HuH-7 (cell line): Measurements from ENCODE around the gene AHI1.

Source experiments
- DNase-seq: peaks from one replicate; pipeline ENCODE4 v3.0.0; 2011; ENCODE audit warnings: low spot score

AHI1 gene

DNA sequence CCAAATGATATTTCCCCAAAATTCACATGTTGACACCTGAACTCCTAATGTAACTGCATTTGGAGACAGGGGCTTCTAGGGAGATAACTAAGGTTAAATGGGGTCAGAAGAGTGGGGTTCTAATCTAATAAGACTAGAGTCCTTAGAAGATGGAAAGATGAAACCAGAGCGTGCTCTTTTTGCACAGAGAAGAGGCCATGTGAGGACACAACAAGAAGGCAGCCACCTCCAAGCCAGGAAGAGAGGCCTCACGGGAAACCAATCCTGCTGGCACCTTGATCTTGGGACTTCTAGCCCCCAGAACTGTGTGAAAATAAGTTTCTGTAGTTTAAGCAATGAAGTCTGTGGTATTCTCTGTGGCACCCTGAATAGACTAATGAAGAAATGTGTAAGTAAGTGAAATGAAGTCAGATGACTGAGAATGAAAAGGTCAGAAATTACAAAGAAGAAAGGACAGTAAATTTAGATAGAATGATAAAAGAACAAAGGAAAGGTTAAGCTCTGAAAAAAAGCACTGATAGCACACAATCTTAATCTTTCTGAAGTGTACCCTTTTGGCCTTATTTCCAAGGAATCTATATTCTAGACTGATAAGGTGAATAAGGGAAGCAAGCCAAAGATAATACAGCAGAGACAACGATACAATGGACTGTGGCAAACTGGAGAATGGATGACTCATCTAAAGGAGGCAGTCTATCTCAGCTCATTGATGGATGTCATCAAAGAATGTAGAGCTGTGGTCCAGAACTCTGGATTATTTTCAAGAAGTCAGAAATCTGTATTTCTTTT, 206.1 kb downstream of the AHI1 start:
- no peak for DNase-seq

DNA sequence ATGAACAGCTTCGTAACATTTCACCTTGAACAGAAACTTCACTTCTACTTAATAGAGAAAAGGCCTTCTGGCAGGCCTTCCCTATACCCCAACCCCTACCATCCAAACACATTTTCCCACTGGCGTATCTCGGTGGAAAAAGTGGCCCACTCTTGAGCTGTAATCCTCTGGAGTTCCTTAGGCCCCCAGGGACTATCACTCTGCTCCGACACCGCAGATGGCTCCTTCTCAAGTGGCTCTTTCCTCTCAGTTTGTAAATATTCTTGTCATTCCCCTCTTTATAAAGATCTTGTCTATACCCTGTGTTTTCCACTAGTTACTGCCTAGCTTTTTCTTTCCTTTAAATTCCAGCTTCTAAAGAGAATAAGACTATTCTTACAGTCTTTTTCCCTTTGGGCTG, 207.7 kb downstream of the AHI1 start:
- no peak for DNase-seq

DNA sequence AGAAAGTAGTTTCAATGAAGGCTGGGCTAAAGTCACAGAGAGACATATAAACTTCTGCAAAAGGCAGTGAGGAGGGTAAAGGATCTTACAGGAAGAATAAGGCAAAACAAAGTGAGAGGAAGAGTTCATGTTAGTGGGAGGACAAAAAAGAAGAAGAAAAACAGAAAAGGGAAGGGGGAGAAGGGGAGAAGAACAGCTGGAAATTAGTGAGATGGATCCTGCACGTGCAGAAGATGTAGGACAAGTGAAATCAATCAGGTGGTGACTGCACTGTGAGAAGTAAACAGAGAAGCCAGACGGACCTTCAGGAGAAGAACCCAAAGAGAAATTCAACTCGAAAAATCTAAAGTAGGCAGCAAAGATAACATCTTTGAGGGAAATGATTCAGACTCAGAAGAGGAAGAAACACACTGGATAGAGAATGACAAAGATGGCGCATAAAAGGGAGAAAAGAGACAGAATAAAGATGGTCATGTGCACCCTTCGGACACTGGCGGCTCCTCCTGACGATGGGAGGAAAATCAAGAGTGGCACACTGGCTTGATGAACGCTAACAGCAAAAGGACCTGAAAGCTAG, 210.5 kb downstream of the AHI1 start:
- DNase-seq, result no peak

DNA sequence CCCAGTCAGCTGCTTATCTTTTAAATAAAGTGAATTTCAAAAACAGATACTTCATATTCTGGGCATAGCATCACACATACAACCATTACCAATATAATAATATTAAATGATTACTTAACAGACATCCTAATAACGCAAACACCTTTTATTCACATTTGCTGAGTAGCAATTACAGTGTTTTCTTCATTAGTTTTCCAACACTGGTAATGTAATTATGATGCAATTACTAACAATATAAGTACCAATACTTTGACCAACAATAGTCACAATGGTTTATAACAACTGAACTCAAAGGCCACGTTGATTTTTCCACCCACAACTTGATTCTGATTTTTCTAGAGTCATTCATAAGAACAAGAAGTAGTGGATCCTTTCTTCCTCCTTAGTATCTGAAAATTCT, 212.4 kb downstream of the AHI1 start:
- no peak for DNase-seq

DNA sequence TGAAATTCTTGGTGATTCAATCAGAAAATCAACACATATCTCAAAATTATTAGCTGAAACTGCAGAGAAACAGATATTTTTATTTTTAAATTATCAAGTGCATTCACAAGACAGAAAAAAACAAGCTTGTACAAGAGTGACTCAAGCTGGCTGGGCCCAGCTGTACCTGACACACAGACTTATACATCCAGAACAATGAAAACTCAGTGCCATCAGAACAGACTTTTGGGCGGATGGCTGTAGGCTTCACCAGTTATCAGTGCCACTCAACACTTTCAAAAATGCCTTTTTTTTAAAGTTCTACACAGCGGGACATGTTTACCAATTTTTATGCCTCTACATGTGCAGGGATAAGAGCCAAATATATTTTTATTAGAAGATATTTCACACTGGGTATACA, 213.6 kb downstream of the AHI1 start:
- no peak for DNase-seq

DNA sequence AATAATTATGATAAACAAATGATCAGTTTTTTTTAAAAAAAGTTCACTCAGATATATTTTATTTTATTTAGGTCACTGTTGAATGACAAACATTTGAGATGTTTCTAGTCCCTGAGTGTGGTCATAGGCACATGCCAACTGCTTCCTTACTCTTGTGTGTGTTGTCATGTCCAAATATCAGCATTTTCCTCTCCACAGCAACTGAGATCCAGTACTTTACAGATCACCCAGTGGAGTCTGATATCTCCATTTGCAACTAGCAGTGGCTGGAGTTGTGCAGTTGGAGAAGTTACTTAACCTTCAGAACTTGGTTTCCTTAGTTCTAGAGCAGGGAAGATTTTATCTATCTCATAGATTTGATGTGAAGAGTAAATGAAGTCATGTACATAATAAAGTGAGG, 215.1 kb downstream of the AHI1 start:
- DNase-seq, result no peak

DNA sequence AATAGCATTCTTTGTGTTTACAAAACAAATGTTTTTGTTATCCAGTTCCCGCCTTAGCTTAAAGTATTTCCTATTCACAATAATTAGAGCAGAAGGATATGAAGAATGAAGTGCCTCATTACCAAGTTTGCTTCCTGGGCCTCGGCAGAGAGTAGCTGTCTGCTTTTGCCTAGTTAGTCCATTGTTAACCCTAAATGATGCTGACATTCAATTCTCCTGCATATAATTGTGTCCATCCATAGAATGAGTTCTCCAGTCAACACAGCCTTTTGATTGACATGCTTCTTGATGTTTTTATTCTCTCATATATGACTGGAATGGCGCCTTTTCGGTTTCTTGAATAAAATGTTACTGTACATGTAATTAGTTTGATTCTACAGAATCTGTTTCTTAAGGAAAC, 215.6 kb downstream of the AHI1 start:
- no peak for DNase-seq

DNA sequence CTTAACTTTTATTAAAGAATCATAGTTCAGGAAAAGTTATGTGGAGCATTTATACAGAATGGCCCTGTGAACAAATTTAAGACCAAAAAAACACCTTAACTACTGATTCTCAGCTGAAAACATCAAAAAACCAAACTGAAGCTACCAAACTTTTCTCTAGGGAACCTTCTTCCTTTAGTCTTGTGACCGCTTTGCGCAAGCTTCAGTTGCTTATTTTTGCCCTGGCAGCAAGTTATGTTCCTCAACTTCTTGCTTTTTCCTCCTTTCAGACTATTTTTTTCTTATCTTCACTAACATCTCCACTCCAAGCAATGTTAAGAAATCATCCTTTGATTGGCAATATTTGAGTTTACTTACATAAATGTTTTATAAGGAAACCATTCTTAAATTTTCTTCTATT, 216.3 kb downstream of the AHI1 start:
- DNase-seq, result no peak

DNA sequence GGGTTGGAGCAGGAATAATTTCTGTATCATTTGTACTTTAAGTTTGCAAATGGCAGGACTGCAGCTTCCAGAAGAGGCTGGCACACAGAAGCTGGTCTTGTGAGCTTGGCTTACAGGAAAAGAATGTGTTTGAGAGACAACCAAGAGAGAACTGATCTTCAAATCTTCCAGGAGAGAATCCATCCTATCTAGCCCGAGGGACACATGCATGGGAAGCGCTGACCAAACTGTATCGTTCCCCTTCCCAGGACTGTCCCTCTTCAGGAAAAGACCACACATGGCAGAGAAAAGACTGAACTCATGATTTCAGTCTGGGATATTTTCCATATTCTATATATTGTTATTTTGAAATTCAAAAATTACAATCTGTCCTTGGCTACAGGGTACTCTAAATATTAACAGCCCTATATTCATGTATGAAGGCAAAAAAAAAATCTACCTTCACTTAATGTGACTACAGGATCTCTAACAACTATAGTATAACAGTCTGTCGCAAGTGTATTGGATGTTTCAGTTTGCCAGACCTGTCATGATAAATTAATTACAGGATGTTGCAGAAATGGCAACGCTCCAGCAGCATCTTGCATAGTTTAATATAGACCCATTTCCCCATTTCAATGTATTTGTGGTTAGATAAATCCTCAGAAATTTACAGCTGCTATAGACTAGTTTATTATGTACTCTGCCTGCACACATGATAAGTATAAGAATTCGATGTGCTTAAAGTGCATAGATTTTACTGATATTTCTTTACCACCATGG, 217.0 kb downstream of the AHI1 start:
- DNase-seq, result no peak

DNA sequence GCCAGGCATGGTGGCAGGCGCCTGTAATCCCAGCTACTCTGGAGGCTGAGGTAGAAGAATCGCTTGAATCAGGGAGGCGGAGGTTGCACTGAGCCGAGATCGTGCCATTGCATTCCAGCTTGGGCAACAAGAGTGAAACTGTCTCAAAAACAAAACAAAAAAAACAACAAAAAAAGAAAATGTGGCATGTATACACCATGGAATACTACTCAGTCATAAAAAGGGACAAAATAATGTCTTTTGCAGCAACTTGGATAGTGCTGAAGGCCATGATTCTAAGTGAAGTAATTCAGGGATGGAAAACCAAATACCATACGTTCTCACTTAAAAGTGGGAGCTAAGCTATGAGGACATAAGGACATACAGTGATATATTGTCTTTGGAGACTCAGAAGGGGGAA, 220.1 kb downstream of the AHI1 start:
- no peak for DNase-seq

DNA sequence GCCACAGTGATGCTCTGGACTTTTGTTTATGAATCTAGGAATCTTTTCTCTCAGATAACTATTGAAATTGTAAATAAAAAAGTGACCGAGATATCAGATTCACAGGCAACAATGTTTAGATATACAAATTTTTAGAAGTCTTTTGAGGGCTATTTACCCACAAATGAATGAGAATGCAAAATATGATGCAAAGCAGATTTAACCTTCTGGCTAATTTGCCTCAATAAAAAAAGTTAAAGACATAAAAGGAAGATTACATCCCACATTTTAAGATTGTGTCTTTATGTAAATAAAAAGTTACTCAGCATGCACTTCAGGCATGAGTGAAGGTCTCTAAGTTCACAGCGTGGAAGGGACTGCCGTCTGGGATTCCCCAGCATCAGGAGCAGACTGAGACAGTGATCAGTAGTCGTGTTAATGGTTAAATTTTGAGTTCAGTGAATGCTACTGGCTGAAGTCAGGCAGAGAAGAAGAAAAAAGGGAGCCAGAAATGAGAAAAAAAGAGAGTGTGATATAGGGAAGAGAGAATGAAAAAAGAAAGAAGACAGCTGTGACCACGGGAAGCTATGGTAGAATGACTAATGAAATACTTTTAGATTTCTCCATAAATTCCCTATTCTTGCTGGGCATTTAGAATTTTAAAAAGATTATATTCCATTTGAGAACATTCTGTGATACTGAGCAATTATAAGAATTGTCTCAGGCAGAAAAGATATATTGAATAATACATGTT, 222.8 kb downstream of the AHI1 start:
- DNase-seq, result no peak

DNA sequence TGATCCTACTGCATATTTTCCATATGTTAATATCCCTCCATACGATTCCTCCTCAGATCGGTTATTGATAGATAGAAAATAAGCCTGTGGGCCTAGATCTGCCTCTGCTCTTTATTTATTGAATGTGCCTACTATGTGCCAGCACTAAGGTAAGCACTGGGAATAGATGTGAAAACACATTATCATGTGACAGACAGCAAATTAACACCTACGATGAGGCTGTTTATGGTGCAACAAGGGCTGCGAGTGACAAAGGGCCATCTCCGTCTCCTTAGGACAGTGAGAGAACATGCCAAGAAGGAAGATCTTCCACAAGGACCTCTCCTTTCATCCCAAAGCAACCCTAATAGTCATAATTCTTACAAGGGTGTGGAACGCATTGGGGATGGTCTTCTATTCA, 225.9 kb downstream of the AHI1 start:
- no peak for DNase-seq

DNA sequence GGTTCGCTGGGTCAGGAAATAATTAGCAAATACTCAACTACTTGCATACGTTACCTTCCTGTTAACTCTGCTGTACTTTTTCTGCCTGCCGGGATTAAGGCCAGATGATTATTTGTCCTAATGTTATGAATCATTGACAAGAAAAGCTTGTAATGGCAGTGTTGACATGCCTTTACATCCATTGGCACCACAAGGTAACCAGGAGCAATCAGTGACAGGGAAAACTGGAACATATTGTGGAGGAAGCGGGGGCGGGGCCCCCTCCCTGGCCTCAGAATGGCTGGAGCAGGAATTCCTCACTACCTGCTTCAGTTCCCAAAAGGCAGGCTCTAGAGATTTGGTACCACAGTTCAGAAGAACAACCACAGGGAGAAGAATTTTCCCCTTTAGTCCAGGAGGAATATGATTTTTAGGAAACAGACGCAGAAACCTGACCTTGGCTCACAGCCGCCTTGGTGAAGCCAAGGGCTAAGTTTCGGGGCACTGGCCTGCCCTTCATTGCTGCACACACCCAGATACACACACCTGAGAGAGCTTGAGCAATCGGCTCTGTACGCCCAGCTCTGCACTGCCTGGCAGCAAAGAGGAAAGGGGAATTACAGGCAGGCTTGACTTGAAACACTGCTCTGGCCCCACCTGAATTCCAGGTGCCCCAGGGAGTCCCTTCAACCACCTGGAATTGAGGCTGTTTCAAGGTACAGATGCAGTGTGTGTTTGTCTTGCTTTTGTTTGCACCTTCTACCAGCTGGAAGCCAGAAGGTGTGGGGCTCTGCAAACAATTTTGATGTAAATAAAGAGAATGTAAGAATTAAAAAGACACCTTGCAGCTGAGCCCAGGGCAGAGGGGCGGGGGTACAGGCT, 226.6 kb downstream of the AHI1 start:
- no peak for DNase-seq

DNA sequence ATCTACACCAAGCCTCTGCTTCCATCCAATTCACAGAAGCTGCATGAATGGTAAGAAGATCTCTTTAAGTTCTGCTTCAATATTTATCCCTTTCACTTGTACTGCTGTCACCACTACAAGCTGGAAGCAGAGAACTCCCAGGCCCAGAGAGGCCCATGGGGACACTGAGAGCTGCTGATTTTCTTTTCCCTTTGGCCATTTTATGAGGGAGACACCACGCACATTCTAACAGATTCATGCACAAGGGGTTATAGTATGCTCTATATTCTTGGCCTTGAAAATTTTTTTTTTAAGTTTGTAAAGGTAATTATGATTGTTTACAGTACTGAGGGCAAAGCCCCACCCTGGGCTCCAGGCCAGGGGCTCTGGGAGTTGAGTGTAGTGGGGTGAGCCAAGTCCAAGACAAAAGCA, 228.1 kb downstream of the AHI1 start:
- no peak for DNase-seq

DNA sequence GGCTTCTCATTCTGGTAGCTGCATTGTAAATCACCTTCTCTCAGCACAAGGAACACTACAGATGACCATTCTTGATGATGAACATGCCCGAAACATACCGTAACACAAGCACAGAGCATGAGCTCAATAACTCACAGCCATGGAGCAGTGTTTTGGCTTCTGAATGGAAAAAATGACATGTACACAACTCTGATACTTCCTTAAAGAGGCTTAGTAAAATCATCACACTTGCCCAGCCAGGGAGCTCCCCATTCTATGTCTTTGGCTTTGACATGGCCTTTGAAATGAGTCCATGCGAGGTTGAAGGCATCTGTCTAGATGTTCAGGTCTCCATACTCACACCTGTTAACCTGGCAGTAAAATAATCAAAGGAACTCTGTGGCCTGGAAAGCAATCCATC, 228.8 kb downstream of the AHI1 start:
- no peak for DNase-seq

DNA sequence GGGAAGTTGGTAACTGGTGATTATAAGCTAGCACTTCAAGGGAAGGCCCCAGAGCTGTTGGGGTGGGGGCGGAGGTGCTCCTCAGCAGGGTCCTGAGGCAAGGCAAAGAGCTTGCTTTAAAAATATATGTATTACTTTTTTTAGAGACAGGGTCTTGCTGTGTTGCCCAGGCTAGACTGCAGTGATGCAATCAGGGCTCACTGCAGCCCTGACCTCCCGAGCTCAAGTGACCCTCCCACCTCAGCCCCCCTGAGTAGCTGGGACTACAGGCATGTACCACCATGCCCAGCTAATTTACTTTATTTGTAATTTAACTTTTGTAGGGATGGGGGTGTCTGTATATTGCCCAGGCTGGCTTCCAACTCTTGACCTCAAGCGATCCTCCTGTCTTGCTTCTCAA, 229.3 kb downstream of the AHI1 start:
- no peak for DNase-seq

DNA sequence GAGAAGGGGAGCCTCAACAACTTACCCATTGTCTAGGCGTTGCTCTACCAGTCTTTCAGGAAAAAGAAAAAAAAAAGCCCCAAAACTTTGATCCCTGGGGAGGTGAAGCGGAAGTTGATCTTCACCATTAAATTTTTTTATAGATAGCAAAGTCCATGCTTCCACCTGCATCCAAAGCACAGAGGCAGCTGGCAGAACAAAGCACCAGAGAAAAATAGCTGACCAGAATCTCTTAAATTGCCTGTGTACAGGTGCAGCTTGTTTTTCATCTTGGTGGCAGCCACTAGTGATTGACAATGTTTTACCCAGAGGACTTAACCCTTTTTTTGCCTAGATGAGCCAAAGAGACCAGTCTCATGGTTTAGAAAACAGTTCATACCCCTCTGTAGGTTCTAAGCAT, 230.5 kb downstream of the AHI1 start:
- DNase-seq, result no peak

DNA sequence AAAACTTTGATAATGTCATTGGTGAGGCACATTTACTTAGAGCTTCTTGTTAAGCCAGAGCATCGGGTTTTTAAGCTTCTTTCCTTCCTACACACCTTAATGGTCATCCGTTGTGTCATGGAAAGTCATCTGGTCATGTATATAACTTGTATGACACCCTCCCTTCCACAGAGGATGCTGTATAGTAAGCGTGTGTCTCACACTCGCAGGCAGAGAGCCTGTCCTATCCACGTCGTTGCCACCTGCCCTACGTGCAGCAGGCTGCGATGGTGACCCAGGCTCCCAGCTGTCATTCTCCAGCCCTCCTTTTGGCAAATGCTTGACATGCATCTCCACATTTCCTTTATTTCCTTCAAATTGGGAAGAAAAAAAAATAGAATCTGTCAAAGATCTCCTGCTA, 230.9 kb downstream of the AHI1 start:
- DNase-seq, result no peak

DNA sequence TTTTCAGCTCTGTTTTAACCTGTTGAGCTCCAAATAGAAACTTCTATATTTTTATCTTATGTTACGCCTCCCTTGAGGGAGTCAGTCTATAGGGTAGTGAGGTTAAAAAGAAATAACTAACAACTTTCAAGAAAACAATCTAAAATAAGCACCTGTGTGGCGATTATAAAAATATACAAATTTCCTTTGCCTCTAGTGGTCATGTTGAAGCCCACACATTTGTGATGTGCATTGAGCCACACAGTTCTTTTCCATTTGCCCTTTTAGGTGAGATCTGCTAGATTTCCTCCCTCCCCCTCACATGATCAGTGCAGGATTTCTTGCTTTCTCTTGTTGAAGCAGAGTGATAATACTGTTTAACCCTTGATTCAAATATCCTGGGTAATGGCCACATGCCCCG, 232.3 kb downstream of the AHI1 start:
- DNase-seq, result no peak

DNA sequence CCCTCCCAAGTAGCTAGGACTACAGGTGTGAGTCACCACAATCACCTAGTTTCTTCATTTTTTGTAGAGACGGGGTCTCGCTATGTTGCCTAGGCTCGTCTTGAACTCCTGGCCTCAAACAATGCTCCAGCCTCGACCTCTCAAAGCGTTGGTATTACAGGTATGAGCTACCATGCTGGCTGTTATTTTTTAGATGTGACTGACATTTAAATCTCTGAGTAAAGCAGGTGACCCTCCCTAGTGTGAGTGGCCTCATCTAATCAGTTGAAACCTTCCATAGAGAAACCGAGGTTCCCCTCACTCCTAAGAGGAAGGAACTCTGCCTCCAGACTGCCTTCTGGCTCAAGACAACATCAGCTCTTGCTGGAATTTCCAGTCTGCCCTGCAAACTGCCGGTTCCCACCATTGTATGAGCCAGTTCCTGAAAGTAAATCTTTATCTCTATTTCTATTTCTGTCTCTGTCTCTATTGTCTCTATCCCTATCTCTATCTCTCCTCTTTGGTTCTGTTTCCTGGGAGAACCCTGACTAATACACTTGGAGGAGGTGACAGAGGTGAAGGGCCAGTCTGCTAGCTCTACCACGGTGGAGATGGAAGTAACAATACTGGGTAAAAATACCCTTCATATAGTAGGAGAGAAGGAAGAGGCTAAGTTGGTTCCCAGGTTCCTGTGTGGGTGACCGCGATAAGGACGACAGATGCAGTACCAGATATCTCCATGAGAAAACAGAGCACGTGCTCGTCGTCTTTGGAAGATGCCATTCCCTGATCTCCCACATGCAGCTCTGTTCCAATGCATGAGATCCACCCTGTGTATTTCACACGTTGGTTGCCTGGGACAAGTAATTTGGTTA, 235.4 kb downstream of the AHI1 start:
- DNase-seq, result no peak

DNA sequence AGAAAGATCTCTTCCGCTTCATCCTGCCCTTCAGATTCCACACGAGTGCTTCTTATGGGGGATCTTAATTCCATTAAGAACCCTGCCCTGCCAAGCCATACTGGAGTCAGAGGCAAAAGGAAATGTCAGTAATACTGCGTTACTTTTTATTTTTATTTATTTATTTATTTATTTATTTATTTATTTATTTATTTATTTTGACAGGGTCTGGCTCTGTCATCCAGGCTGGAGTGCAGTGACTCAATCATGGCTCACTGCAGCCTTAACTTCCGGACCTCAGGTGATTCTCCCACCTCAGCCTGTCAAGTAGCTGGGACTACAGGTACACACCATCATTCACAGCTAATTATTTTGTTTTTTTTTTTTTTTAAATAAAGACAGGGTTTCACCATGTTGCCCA, 236.9 kb downstream of the AHI1 start:
- DNase-seq, result no peak
